Measurements from ENCODE around the gene ALX4.

The ALX4 gene

DNA sequence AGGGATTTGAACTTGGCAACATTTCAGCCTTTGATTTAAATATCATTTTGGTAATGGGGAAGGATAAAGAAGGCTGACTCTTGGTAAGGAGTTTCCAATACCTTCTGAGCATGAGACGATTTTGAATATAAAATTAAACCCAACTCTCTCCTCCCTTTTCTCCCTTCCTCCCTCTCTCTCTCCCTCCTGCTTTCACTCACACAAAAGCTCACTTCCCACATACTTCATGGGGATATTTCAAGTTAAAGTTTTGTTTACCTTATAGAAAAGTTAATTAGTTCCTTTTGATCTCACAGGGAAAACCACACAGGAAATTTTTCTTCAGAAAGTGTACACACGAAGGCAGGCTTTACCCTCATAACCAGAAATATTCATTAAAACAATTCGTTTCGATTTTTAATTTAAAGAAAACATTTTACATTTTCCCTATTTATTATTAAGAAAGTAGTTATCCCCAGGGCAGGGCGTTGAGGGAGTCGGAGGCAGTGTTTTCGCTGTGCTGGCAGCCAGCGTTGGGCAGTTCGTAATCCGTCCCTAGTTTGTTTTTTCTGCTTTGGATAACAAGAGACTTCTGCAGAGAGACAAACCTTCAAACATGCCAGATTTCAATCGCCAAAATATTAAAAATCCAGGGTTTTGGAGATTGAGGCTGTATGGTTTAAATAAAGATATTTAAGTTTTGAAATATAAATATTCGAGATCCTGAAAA, 25.3 kb upstream of the ALX4 start:
- DNase-seq (ENCODE audit: low spot score), result no peak

DNA sequence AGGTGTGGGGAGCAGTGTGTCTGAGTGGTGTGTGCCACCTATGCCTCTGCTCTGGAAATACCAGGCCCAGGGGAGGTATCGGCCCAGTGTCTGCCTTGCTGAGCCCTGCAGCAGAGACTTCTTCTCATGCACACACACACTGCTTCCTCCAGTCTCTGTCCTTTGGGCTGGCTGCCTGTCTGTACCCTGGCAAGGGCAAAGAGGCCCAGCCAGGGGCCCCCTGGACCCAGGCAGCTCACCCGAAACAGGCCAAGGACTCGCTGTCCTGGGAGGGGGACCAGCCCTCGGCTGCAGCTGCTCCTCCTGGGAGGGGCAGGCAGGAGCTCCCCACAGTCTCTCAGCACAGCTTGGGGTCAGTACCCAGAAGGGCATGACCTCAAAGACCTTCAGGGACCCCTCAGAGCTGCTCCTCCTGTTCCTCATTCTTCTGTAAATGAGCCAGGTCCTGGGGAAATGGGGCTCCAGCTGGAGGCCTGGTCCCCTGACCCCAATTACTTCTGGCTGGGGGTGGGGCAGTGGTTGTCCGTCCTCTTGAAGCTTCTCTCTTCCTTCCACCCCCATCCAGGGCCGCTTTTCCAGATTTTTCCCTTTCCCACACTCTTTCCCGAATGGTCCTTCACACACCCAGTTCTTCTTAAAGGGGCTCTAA, 24.5 kb upstream of the ALX4 start:
- DNase-seq (ENCODE audit: low spot score), result no peak

DNA sequence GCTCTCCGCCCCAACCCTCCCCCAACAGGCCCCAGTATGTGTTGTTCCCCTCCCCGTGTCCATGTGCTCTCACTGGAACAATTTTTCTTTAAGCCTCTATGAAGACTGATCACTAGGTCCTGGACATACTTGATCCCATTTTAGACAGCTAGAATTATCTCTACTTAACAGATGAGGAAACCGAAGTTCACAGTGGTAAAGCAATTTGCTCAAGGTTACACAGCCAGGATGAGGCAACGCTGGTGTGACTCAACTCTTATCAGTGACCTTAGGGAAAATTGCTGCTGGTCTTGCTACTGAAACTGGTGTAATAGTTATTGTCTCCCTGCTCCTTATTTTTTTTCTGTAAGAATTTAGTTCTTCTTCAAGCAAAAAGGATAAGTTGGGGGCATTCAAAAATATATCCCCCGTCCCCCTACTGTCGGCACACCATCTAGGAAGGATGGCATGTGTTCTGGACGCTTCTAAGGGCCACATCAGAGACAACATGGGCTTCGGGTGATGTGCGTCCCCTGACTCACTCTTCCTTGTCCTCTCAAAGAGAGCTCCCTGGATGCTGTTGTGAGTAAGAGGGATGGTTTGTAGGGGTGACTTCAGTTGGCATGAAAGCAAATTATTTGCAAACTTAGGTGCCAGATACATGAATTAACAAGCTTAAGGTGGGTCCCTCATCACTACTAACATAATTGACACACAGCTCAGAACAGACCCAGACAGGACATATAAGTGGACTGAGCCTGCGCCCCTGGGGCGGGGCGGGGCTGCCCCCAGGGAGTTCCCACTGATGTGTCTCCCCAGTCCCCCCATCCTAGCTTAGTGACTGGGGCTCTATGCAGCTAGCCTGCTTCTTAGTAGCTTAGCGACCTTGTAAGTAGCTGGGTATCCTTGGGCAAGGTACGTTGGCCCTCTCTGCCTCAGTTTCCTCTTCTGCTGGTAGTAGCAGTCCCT, 23.6 kb upstream of the ALX4 start:
- DNase-seq (ENCODE audit: low spot score), result no peak

GRCh38 chr11:44332665-44333064, 22.7 kb upstream of the ALX4 start:
- no peak for DNase-seq (ENCODE audit: low spot score)

- DNase-seq (ENCODE audit: low spot score), result no peak
Measured at GRCh38 chr11:44329472-44330230, 19.7 kb upstream of the ALX4 start.

DNA sequence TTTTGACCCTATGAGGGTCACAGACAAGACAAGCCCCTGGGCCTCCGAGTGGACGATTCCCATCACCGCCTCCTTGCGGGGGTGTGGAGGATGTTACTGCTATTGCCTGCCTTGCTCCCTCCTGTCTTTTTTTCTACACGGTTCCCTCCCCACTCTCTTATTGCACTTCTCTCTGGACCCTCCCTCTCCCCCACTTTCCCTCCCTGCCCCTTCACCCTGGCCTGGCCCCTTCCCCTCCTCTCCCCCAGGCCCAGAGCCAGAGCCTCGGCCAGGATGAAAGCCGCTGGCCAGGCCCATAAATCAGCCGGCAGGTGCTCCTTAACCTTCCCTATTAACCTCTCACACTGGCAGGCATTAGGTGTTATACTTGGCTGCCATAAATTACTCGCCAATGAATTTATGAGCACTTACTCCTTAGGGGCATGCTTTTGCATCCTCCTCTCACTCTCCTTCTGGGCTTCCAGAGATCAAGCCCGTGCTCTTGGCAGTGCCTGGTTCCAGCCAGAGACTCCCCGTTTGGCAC, 18.3 kb upstream of the ALX4 start:
- DNase-seq (ENCODE audit: low spot score), result no peak

DNA sequence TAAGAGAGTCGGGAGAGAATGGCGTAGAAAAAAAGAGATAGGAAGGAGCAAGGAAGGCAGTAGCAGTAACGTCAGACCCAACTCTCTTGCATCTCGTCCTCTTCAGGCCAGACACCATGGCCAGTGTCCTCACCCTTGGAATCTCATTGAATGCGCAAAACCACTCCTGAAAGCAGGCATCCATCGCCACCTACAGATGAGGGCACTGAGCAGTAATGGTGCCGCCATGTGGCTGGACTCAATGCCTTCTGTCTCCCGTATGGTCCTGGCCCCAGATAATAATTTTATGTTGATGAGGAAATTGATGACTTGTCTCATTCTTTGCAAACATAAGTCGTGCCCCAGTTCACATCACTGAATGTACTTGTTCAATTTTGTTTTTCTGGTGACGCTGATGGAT, 17.8 kb upstream of the ALX4 start:
- no peak for DNase-seq (ENCODE audit: low spot score)

GRCh38 chr11:44326615-44327475, 16.9 kb upstream of the ALX4 start:
- DNase-seq (ENCODE audit: low spot score), result no peak

- DNase-seq (ENCODE audit: low spot score), result no peak
Measured at GRCh38 chr11:44325698-44326097, 15.8 kb upstream of the ALX4 start.

DNA sequence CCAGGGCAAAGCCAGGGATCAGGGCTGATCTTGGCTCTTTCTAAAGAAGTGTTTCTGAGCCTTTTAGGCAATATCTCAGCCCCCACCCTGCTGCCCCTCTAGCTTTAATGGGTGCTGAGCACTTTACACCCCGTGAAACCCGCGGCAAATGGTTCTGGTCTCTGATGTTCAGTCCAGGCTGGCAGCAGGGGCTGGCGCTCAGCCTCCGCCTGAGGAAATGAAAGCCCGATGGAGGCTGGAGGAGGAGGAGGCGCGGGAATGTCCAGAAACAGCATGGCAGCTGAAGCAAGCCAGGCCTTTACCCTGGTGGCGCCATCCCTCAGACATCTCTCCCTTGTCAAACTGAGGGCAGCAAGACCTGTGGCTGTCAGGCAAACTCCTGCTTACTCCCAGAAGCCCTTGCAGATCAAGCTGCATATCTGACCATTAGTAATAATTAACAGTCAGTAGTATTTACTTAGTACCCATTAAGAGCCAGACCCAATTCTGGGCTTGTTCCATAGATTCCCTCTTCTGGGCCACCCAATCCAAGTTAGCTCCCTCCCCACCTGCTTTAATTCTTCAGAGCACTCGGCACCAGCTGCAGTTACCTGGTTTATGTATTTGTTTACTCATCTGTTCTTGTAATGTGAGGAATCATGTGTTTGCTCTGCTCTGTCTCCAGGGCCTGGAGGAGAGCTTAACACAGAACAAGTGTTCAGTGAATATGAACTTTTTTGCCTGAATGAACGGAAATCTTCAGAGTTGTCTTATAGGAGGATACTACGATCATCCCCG, 15.0 kb upstream of the ALX4 start:
- DNase-seq (ENCODE audit: low spot score), result no peak

- no peak for DNase-seq (ENCODE audit: low spot score)
Measured at GRCh38 chr11:44324222-44324621, 14.3 kb upstream of the ALX4 start.

DNA sequence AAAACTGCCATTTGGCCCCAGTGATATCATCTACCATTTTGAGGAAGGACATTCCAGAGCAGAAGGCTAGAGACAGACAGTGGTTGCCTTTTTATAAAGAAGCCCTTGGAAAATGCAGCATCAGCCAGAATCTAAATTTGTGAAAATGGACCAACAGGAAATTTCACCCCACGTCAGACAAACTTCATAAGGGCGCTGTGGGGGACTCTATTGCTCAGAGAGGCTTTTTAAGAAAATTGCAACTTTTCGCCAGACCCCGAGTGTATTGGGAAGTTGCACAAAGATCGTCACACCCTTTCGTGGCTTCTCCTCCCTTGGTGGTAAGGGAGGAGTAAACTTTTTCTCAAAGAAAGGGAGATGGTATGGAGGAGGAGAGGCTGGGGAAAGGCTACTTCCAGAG, 12.3 kb upstream of the ALX4 start:
- no peak for DNase-seq (ENCODE audit: low spot score)

- DNase-seq (ENCODE audit: low spot score), result no peak
Measured at GRCh38 chr11:44321059-44321458, 11.1 kb upstream of the ALX4 start.

DNA sequence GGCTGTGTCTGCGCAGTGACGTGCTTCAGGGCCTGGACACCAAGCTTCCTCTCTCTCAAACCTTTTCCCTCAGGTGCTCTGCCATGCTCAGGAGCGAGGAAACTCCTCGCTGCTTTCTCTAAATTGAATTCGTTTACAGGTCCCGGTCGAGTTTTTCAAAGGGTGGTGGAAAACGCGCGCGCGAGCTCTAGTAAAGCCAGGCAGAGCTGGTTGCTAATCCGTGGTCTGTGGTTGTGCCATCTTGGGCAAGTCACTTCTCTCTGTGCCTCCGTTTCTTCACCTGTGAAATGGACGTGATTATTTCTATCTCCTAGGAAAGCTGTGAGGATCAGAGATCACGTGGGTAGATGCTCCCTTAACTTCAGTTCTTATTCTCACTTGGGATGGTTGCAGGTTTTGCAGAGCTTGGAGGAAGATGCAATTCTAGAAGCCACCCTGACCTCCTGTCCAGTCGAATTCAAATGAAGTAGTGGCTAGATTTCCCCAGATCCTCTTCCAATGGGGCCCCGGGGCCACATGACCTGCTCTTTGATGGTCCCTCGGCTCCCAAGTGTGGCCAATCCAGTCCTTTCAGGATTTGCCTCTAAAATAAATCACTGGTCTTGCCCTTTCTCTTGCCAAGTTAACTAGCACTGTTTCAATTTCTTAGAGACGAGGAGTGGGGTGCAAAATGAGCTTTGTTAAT, 10.5 kb upstream of the ALX4 start:
- DNase-seq (ENCODE audit: low spot score), result no peak

DNA sequence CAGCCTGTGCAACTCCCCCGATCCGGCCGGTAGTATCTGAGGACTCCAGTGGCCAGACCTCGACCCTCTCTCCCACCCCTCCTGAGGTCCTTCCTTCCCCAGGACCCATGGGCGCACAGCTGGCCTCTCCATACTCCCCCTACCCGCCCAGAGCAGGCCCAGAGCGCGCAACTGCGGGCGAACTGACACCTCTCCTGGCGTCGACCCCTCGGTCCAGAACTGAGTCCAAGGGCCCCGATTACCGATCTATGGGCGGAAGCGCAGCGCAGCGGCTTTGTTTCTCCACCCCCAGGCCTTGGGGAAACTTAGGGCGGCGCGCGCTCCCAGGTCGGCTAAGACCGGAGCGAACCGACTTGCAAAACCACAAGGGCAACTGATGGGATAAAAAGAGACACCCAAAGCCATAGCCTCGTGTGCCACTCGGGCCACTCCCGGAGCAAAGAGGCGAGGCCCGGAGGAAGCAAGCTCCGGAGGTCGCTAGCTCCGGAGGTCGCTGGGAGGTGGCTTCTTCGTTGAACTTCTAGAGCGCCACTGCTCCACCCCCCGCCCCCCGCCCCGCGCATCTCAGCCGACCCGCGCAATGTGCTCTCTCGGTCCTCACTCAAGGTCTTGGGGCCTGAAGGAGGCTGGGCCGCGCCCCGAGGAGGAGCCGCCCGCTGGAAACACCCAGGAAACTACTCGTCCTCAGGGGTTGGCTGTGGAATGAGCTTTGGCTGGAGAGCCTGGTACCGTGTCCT, 9.8 kb upstream of the ALX4 start:
- no peak for DNase-seq (ENCODE audit: low spot score)

- DNase-seq (ENCODE audit: low spot score), result no peak
Measured at GRCh38 chr11:44319170-44319551, 9.2 kb upstream of the ALX4 start.

DNA sequence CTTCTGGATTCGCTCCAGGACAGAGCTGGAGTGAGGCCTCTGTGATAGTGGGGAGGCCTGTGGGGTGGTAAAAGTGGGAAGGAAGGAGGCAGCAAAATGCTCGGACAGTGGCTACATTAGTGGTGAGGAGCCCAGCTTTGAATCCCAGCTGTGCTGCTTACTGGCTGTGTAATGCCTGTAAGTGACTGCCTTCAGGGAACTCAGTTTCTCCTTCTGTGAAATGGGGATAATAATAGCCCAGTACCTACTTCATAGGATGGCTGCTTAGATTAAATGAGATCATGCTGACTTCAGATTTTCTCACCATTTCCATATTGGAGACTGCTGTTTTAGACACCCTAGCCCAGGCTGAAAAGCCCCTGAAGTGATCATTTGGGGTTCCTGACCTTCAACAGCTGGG, 8.4 kb upstream of the ALX4 start:
- no peak for DNase-seq (ENCODE audit: low spot score)

DNA sequence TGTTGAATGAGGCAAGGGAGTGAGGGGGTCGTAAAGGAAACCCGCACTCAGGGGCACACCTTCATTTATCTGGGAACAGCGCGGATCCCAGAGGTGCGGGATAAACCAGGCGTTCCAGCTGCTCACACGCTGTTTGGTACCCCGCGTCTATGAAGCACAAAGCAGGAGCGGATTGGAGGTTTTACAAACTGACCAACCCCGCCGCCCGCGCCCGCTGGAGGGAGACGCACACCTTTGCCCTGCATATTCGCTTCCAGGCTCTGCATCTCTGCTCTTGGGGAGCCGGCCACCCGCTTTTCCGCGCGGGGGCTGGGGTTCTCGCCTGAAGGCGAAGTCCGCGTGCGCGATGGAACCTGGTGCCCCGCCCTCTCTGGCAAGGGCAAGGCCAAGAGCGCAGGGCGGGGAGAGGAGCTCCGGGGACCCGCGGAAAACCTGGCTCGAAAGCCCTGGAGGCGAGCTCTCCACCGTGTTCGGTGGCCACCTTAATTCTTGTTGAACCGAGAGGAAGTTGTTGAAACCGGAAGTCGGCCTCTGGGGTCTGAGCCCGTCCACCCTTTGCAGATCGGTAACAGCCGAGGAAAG, 6.8 kb upstream of the ALX4 start:
- no peak for DNase-seq (ENCODE audit: low spot score)
